Trophoblast cell (in vitro differentiated cells and primary cell): Measurements from ENCODE around the gene DNAJC5G.
"Not testable (repeated sequence)": the region's sequence is repeated elsewhere in the genome, so short reads cannot be mapped to it uniquely, and the experiment has no call there.

Source experiments
- DNase-seq, 2 donors: peaks; one replicate each; pipeline ENCODE4 v3.0.0-alpha.2; 2016
- H2AFZ ChIP-seq: 2 replicates; pipeline ENCODE4 v1.6.1; 2013; ENCODE audit warnings: low read length, moderate library complexity, mild to moderate bottlenecking; ENCODE audit not compliant: insufficient read depth, poor library complexity
- H2AK5ac ChIP-seq: 2 replicates; pipeline ENCODE4 v1.6.1; 2013; ENCODE audit warnings: mild to moderate bottlenecking, low read length
- H2BK120ac ChIP-seq: 2 replicates; pipeline ENCODE4 v1.6.1; 2013; ENCODE audit warnings: low read length, mild to moderate bottlenecking, moderate library complexity; ENCODE audit not compliant: insufficient read depth, poor library complexity
- H2BK12ac ChIP-seq: 2 replicates; pipeline ENCODE4 v1.6.1; 2013; ENCODE audit warnings: mild to moderate bottlenecking, low read length, moderate library complexity
- H2BK5ac ChIP-seq: 2 replicates; pipeline ENCODE4 v1.6.1; 2013; ENCODE audit warnings: low read length, low read depth, moderate library complexity, mild to moderate bottlenecking; ENCODE audit not compliant: poor library complexity
- H3K14ac ChIP-seq: 2 replicates; pipeline ENCODE4 v1.6.1; 2013; ENCODE audit warnings: mild to moderate bottlenecking, low read length
- H3K18ac ChIP-seq: 2 replicates; pipeline ENCODE4 v1.6.1; 2013; ENCODE audit warnings: mild to moderate bottlenecking, low read length
- H3K23ac ChIP-seq: 2 replicates; pipeline ENCODE4 v1.6.1; 2013; ENCODE audit warnings: low read length
- H3K27ac ChIP-seq: 2 replicates; pipeline ENCODE4 v1.5.1; 2013; ENCODE audit warnings: low read depth, mild to moderate bottlenecking, inconsistent platforms, low read length, moderate library complexity
- H3K27me3 ChIP-seq: 2 replicates; pipeline ENCODE4 v1.6.1; 2013; ENCODE audit warnings: inconsistent platforms, mild to moderate bottlenecking, low read length, moderate library complexity; ENCODE audit not compliant: insufficient read depth
- H3K36me3 ChIP-seq, 2 experiments: 1 replicate in 1 of 2; 2 replicates in 1 of 2; pipeline ENCODE4 v1.6.1; 2013; ENCODE audit warnings: low read length in 2 of 2, mild to moderate bottlenecking in 2 of 2, moderate library complexity in 1 of 2; ENCODE audit not compliant: insufficient read depth in 2 of 2, control insufficient read depth in 1 of 2
- H3K4ac ChIP-seq: 2 replicates; pipeline ENCODE4 v1.6.1; 2013; ENCODE audit warnings: low read depth, mild to moderate bottlenecking, low read length, moderate library complexity
- H3K4me1 ChIP-seq, 2 experiments: 1 replicate in 1 of 2; 2 replicates in 1 of 2; pipeline ENCODE4 v1.6.1; 2013; ENCODE audit warnings: low read length in 2 of 2, mild to moderate bottlenecking in 2 of 2, moderate library complexity in 1 of 2; ENCODE audit not compliant: insufficient read depth in 2 of 2, control insufficient read depth in 1 of 2
- H3K4me2 ChIP-seq: 2 replicates; pipeline ENCODE4 v1.6.1; 2013; ENCODE audit warnings: inconsistent platforms, mild to moderate bottlenecking, low read length, moderate library complexity
- H3K4me3 ChIP-seq: 2 replicates; pipeline ENCODE4 v1.5.1; 2013; ENCODE audit warnings: mild to moderate bottlenecking, low read depth, low read length, inconsistent platforms
- H3K79me1 ChIP-seq: one replicate; pipeline ENCODE4 v1.6.1; 2013; ENCODE audit warnings: low read length
- H3K79me2 ChIP-seq: 2 replicates; pipeline ENCODE4 v1.6.1; 2013; ENCODE audit warnings: low read length, mild to moderate bottlenecking; ENCODE audit not compliant: control insufficient read depth, insufficient read depth, poor library complexity
- H3K9ac ChIP-seq: 2 replicates; pipeline ENCODE4 v1.6.1; 2013; ENCODE audit warnings: mild to moderate bottlenecking, low read length
- H3K9me3 ChIP-seq: 2 replicates; pipeline ENCODE4 v1.6.1; 2013; ENCODE audit warnings: low read depth, mild to moderate bottlenecking, control low read depth, inconsistent platforms, low read length; ENCODE audit not compliant: insufficient read depth
- H4K12ac ChIP-seq: 2 replicates; pipeline ENCODE4 v1.6.1; 2013; ENCODE audit warnings: low read depth, mild to moderate bottlenecking, low read length, moderate library complexity
- H4K8ac ChIP-seq: 2 replicates; pipeline ENCODE4 v1.6.1; 2013; ENCODE audit warnings: low read depth, mild to moderate bottlenecking, low read length, moderate library complexity
- H4K91ac ChIP-seq: one replicate; pipeline ENCODE4 v1.6.1; 2013; ENCODE audit warnings: low read depth, mild to moderate bottlenecking, low read length, moderate library complexity
- WGBS: extraction: QIAGEN DNeasy Blood & Tissue Kit; methylation state at CpG from one replicate; pipeline ENCODE4 v1.1.7; 2013; ENCODE audit warnings: missing lambda C conversion rate; ENCODE audit not compliant: insufficient read length, insufficient coverage; ENCODE audit errors: extremely low coverage; 5-methylcytosine and 5-hydroxymethylcytosine counted together

The DNAJC5G gene

GRCh38 chr2:27270131-27270530, 5.1 kb upstream of the DNAJC5G start:
- H3K4me3 ChIP-seq: no peak overlapping the region
- no peak overlapping the region for H3K14ac ChIP-seq
- H3K23ac ChIP-seq: no peak overlapping the region
- H2BK5ac ChIP-seq: no peak overlapping the region
- H3K4me2 ChIP-seq: no peak overlapping the region
- H2AK5ac ChIP-seq: no peak overlapping the region
- H3K4me1 ChIP-seq: peaks cover 0 to under 1% of the 10 kb centered on the region in 2 experiments
- no peak for DNase-seq
- no peak overlapping the region for H2AFZ ChIP-seq
- H3K36me3 ChIP-seq: no peaks in the 10 kb centered on the region
- H3K4ac ChIP-seq: no peak overlapping the region
- H4K12ac ChIP-seq: no peak overlapping the region
- peaks cover 11% of the 10 kb centered on the region for H3K27me3 ChIP-seq
- no peaks in the 10 kb centered on the region for H3K79me2 ChIP-seq
- H4K8ac ChIP-seq: no peak overlapping the region
- no peaks in the 10 kb centered on the region for H3K79me1 ChIP-seq
- no peak overlapping the region for H3K18ac ChIP-seq
- no peak overlapping the region for H2BK12ac ChIP-seq
- no CpG with 5 or more reads among the region's 3 CpGs for whole genome bisulfite sequencing
- peaks cover 3% of the 10 kb centered on the region for H3K9me3 ChIP-seq
- H4K91ac ChIP-seq: no peak overlapping the region
- no peak overlapping the region for H3K27ac ChIP-seq
- no peak overlapping the region for H3K9ac ChIP-seq
- no peak overlapping the region for H2BK120ac ChIP-seq

- Histone ChIP-seq H3K4me3 (no peak overlapping the region), H4K91ac (no peak overlapping the region), H3K36me3 (no peaks in the 10 kb centered on the region), H2BK5ac (no peak overlapping the region), H2AK5ac (no peak overlapping the region), H3K23ac (no peak overlapping the region), H3K79me1 (no peaks in the 10 kb centered on the region), H3K14ac (no peak overlapping the region), H3K79me2 (no peaks in the 10 kb centered on the region), H3K18ac (no peak overlapping the region), H4K12ac (no peak overlapping the region), H3K27me3 (peaks cover 6% of the 10 kb centered on the region), H3K4me2 (no peak overlapping the region), H3K9me3 (no peaks in the 10 kb centered on the region), H3K4me1 (no peaks in the 10 kb centered on the region), H4K8ac (no peak overlapping the region), H3K9ac (no peak overlapping the region), H3K4ac (no peak overlapping the region), H2BK12ac (no peak overlapping the region), H2AFZ (no peak overlapping the region), H2BK120ac (no peak overlapping the region), H3K27ac (no peak overlapping the region)
- no peak for DNase-seq
- no CpG with 5 or more reads among the region's 2 CpGs for WGBS
These were observed 4.6 kb upstream of the DNAJC5G start for GRCh38 chr2:27270670-27271069.

- Histone ChIP-seq H3K79me1 (no peaks in the 10 kb centered on the region), H3K4me3 (no peak overlapping the region), H4K12ac (no peak overlapping the region), H3K14ac (no peak overlapping the region), H3K4me2 (no peak overlapping the region), H3K27me3 (no peaks in the 10 kb centered on the region), H3K4me1 (no peaks in the 10 kb centered on the region), H2BK12ac (no peak overlapping the region), H3K9ac (no peak overlapping the region), H3K27ac (no peak overlapping the region), H2AFZ (no peak overlapping the region), H3K23ac (no peak overlapping the region), H2BK5ac (no peak overlapping the region), H4K91ac (no peak overlapping the region), H2BK120ac (no peak overlapping the region), H3K36me3 (no peaks in the 10 kb centered on the region), H3K18ac (no peak overlapping the region), H3K9me3 (no peaks in the 10 kb centered on the region), H3K4ac (no peak overlapping the region), H3K79me2 (no peaks in the 10 kb centered on the region), H2AK5ac (no peak overlapping the region), H4K8ac (no peak overlapping the region)
- WGBS: no CpG with 5 or more reads among the region's 11 CpGs
- no peak for DNase-seq
These were observed 3.4 kb upstream of the DNAJC5G start for GRCh38 chr2:27271631-27272340.

GRCh38 chr2:27272537-27273522, 2.4 kb upstream of the DNAJC5G start:
- WGBS: no CpG with 5 or more reads among the region's 15 CpGs
- H2AFZ ChIP-seq, H4K8ac ChIP-seq, H3K9ac ChIP-seq, H3K27ac ChIP-seq, H4K91ac ChIP-seq, H3K9me3 ChIP-seq, H2BK12ac ChIP-seq, H3K23ac ChIP-seq, H3K4me1 ChIP-seq, DNase-seq, H3K36me3 ChIP-seq, H2AK5ac ChIP-seq, H3K79me1 ChIP-seq, H2BK120ac ChIP-seq, H3K4me2 ChIP-seq, H4K12ac ChIP-seq, H2BK5ac ChIP-seq, H3K79me2 ChIP-seq, H3K18ac ChIP-seq, H3K4ac ChIP-seq, H3K27me3 ChIP-seq, H3K4me3 ChIP-seq, H3K14ac ChIP-seq: not testable (repeated sequence)
